Gastroesophageal sphincter (tissue), 4 donors: ENCODE measurements around the gene PRXL2A. TPM values are rescaled to one million over a fixed set of nuclear protein-coding genes. Genes with fewer than 3 reads are reported as not detected.
A peak's percentile ranks its signal among the peaks of the same experiment; 100 is the strongest.
"Not testable (repeated sequence)": the region's sequence is repeated elsewhere in the genome, so short reads cannot be mapped to it uniquely, and the experiment has no call there.

Source experiments
- ATAC-seq: fragments of 150-250 bp; one replicate; pipeline ENCODE4 v1.9.1; 2016; ENCODE audit warnings: mild to moderate bottlenecking, moderate library complexity
- H3K27ac ChIP-seq, 4 donors: fragments of 200-600 bp; sonication (generic) in 3 of 4; 1 replicate in 3 of 4; 2 replicates in 1 of 4; pipeline ENCODE4 v1.5.1; 2016 to 2019
- H3K27me3 ChIP-seq: fragments of 200-600 bp; sonication (generic); one replicate; pipeline ENCODE4 v1.5.1; 2019
- H3K36me3 ChIP-seq, 2 donors: fragments of 200-600 bp; sonication (generic); one replicate each; pipeline ENCODE4 v1.5.1; 2019; ENCODE audit warnings: control low read depth in 1 of 2
- H3K4me1 ChIP-seq, 3 donors: fragments of 200-600 bp; sonication (generic); 1 replicate in 2 of 3; 2 replicates in 1 of 3; pipeline ENCODE4 v1.5.1; 2016 to 2019; ENCODE audit warnings: control low read depth in 2 of 3
- H3K4me3 ChIP-seq, 2 donors: fragments of 200-600 bp; sonication (generic); one replicate each; pipeline ENCODE4 v1.5.1; 2019; ENCODE audit warnings: mild to moderate bottlenecking in 1 of 2, moderate library complexity in 1 of 2
- H3K9me3 ChIP-seq, 3 donors: fragments of 200-600 bp; sonication (generic); one replicate each; pipeline ENCODE4 v1.5.1; 2017 to 2019; ENCODE audit warnings: control low read depth in 2 of 3
- EP300 ChIP-seq: sonication (generic); formaldehyde crosslinking; IDR thresholded peaks from one replicate; pipeline ENCODE4 v1.6.1; 2017; ENCODE audit warnings: antibody characterized with exemption, mild to moderate bottlenecking
- POLR2A ChIP-seq, 2 donors: fragments of 450-650 bp; IDR thresholded peaks; one replicate each; pipeline ENCODE4 v1.6.1; 2017; ENCODE audit warnings: antibody characterized with exemption in 2 of 2, mild to moderate bottlenecking in 2 of 2, moderate library complexity in 1 of 2
- POLR2AphosphoS5 ChIP-seq: sonication (generic); formaldehyde crosslinking; IDR thresholded peaks from one replicate; pipeline ENCODE4 v1.6.1; 2017; ENCODE audit warnings: antibody characterized with exemption
- WGBS, 2 donors: methylation state at CpG; one replicate each; pipeline ENCODE4 v1.1.5; 2018; ENCODE audit warnings: low coverage in 1 of 2; 5-methylcytosine and 5-hydroxymethylcytosine counted together
- total RNA-seq, 4 donors: library from RNA; depleted of rRNA; stranded (reverse); fragments of >200 nt; gene quantifications; one replicate each; pipeline ENCODE4 v1.1.0, GENCODE V29; 2016
- TF ChIP-seq, protein P1 (sequence below), 4 experiments: fragments of 200-600 bp in 2 of 4; fragments of 450-650 bp in 2 of 4; sonication (generic) in 1 of 4; IDR thresholded peaks; one replicate each; pipeline ENCODE4 v1.5.1; 2017 to 2019; ENCODE audit warnings: antibody characterized with exemption in 4 of 4, mild to moderate bottlenecking in 2 of 4, moderate library complexity in 2 of 4

The PRXL2A gene
- total RNA-seq, 4 donors from 2014 or later = 26.4 to 29.4 (median 26.6) TPM

DNA sequence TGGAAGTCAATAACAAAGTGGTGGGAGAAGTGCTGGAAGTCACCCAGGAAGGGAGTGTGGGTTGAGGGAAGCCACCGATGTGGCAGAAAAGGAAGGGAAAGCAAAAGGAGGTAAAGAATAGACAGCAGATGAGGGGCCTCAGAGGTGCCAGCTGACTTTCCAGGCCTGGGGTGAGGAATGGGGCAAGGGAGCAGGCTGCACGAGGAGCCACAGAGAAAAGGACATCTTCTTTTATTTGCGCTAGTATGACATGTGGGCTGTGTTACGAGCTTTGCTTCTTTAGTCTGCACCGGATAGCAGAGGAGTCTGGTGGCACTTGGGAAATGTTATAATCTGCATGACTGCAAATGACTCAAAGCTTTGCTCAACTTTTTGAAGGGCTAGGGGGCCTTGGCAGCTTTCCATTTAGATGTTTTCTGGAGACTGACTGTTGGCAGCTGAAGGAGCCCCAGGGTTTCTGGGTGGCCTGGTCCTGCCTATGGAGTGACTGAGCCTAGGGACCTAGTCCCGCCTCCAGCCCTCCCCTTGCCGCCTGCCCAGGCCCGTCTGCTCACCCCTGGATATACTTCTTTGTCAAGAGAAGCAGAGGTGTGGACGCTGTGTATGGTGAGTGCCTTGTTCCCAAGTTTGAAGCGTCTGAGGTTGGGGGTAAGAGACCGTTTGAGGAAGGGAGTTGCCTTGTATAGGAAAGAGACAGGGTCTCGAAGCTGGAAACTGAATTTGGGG, 5.1 kb downstream of the PRXL2A start:
- ATAC-seq = peak; percentile 22
- Histone ChIP-seq H3K4me1 (peaks cover 0 to 80% (median 14%) of the 10 kb centered on the region in 3 donors), H3K27ac (peak overlapping the region in 3 of 4 donors; percentile 35 to 65 (median 39)), H3K9me3 (no peaks in the 10 kb centered on the region), H3K27me3 (peaks cover 4% of the 10 kb centered on the region), H3K4me3 (no peak overlapping the region), H3K36me3 (no peaks in the 10 kb centered on the region)
- 78 to 93% methylated on average over 4 to 6 of the region's 12 CpGs for WGBS, 2 donors
- no peak for TF ChIP-seq POLR2AphosphoS5
- TF ChIP-seq POLR2A (IDR thresholded peaks at IDR 0.05) = no peak
- TF ChIP-seq EP300 = no peak
- TF ChIP-seq, protein P1, sequence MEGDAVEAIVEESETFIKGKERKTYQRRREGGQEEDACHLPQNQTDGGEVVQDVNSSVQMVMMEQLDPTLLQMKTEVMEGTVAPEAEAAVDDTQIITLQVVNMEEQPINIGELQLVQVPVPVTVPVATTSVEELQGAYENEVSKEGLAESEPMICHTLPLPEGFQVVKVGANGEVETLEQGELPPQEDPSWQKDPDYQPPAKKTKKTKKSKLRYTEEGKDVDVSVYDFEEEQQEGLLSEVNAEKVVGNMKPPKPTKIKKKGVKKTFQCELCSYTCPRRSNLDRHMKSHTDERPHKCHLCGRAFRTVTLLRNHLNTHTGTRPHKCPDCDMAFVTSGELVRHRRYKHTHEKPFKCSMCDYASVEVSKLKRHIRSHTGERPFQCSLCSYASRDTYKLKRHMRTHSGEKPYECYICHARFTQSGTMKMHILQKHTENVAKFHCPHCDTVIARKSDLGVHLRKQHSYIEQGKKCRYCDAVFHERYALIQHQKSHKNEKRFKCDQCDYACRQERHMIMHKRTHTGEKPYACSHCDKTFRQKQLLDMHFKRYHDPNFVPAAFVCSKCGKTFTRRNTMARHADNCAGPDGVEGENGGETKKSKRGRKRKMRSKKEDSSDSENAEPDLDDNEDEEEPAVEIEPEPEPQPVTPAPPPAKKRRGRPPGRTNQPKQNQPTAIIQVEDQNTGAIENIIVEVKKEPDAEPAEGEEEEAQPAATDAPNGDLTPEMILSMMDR (IDR thresholded peaks at IDR 0.05) = no peak

DNA sequence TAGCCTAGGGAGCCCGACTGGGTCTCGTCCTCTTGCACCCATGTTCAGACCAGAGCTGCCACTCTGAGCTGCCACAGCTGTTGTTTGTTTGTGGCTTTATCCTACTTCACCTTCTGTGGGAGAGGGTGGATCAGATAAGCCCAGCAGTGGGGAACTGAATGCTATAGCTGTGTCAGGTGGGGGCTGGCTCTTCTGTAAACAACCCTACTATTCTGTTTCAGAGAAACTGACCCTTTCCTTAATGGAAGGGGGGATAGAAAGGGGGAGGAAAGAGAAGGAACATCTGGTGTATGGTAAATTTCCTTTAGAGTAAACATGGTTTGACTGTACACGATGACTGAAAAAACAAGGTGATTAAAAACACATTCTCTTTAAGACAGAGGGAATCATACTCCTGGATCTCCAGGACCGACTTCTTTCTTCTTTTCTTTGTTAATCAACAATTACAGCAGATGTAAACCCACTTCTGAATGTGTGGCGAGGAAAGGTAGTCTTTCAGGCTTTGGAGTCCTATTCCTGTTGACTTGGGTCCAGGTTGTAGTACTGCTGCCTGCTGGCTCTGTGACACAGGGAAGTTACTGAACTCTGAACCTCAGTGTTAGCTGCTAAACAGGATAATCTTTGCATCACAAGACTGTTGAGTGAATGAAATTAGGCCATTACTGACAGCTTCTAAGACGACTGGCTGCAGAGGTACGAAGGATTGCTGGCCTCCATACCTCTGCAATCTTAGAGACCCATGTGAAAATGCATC, 6.0 kb downstream of the PRXL2A start:
- no peak for ATAC-seq
- H3K27ac ChIP-seq = peak overlapping the region in 3 of 4 donors; percentile 35 to 65 (median 39)
- H3K36me3 ChIP-seq = no peaks in the 10 kb centered on the region
- WGBS, 2 donors = 68% methylated on average over 6 to 7 of the region's 7 CpGs
- no peaks in the 10 kb centered on the region for H3K9me3 ChIP-seq
- TF ChIP-seq, protein P1 (IDR thresholded peaks at IDR 0.05) = no peak
- TF ChIP-seq POLR2AphosphoS5 (no peak), POLR2A (IDR thresholded peaks at IDR 0.05) (no peak), EP300 (no peak)
- H3K27me3 ChIP-seq = no peaks in the 10 kb centered on the region
- peaks cover 0 to 71% (median 14%) of the 10 kb centered on the region in 3 donors for H3K4me1 ChIP-seq
- H3K4me3 ChIP-seq = no peak overlapping the region

DNA sequence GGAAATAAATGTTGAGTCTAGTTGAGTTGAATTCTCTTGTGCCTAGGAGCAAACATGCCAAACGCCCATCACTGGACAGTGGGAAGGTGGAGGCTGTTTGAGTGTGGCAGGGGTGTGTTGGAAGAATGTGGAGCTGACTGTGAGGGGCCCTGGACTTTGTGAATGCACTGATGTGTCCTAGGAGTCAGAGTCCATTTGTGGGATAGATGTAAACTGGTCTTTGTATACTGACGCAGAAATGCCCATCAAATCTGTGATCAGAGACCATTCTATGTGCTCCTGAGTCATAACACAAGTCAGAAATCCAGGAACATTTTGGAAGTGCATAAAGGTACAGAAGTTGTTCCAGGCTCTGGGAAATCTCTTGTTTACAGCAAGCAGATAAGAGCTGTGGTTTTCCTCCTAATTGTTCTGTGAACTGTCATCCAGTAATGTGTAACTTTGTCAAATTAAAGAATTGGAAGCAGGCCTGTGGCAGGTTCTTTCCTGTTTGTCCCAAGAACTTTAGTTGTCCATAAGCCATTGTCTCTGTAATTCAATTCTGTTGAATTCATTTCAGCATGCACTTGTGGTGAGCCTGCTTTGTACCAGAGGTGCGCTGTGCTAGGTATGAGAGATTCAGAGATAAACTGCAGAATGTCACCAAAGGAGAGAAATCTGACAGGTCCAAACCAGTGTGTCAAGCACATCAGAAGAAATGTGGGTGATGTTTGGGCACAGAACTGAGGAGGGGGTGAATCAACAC, 7.6 kb downstream of the PRXL2A start:
- H3K4me3 ChIP-seq = no peak overlapping the region
- no peaks in the 10 kb centered on the region for H3K27me3 ChIP-seq
- H3K9me3 ChIP-seq = no peaks in the 10 kb centered on the region
- peak overlapping the region in 3 of 4 donors; percentile 29 to 65 (median 57) for H3K27ac ChIP-seq
- peaks cover 0 to 55% (median 9%) of the 10 kb centered on the region in 3 donors for H3K4me1 ChIP-seq
- TF ChIP-seq POLR2A (IDR thresholded peaks at IDR 0.05) (no peak), POLR2AphosphoS5 (no peak), EP300 (no peak)
- TF ChIP-seq, protein P1 (IDR thresholded peaks at IDR 0.05) = no peak
- WGBS, 2 donors = 50 to 86% methylated on average over 1 to 3 of the region's 3 CpGs
- peaks cover 0 to 10% of the 10 kb centered on the region in 2 donors for H3K36me3 ChIP-seq
- no peak for ATAC-seq

DNA sequence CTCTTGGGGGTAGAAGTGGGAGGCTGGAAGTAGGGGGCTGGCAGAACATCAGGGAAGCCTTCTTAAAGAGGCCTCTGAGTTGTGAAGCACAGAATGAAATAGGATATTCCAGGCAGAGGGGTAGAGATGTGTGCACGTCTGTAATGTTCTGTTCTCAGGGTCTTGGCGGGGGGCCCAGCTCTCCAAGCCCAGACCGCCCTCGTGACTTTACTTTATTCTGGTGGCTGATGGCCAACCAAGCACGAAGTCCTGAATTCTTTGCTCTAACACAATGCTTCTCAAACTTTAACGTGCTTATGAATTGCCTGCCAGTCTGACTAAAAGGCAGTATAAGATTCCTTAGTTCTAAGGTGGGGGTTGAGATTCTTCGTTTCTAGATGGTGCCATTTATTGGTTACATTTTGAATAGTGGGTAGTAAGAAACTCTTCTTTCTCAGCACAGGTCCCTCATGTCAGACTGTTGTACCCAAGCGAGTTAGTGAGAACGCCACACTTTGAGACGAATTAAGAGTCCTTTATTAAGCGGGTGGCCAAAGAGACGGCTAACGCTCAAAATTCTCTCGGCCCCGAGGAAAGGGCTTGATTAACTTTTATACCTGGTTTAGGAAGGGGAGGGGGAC, 8.2 kb downstream of the PRXL2A start:
- Histone ChIP-seq H3K27me3 (no peaks in the 10 kb centered on the region), H3K4me3 (no peak overlapping the region), H3K27ac (peak overlapping the region in 3 of 4 donors; percentile 29 to 65 (median 57)), H3K36me3 (peaks cover 0 to 15% of the 10 kb centered on the region in 2 donors), H3K9me3 (no peaks in the 10 kb centered on the region), H3K4me1 (peaks cover 0 to 48% (median 9%) of the 10 kb centered on the region in 3 donors)
- peak; percentile 52 for ATAC-seq
- TF ChIP-seq, protein P1 (IDR thresholded peaks at IDR 0.05) = no peak
- TF ChIP-seq POLR2AphosphoS5 (no peak), EP300 (no peak), POLR2A (IDR thresholded peaks at IDR 0.05) (no peak)
- WGBS, 2 donors = 41 to 56% methylated on average over 10 to 15 of the region's 15 CpGs

DNA sequence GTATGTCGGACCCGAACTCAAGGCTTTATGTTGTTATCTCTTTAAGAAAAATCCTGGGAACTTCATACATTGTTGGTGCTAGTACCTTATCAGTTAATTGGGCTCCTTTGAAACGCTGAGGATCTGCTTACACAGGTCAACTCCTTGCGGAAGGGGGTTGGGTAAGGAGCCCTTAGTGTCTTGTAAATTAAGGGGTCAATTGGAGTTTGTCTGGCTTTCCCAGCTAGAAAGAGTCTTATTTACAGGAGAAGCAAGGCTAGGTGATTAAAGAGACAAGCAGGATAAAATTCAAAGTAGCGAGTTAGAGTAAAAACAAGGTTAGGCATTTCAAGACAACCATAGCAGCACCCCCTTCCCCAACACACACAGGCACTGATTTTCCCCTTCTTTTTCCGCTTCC, 8.9 kb downstream of the PRXL2A start:
- not testable (repeated sequence) for H3K4me3 ChIP-seq, ATAC-seq, H3K27ac ChIP-seq, H3K9me3 ChIP-seq, H3K27me3 ChIP-seq
- 81 to 83% methylated on average over 6 of the region's 6 CpGs for WGBS, 2 donors
- Histone ChIP-seq H3K4me1 (peaks cover 0 to 47% (median 9%) of the 10 kb centered on the region in 3 donors), H3K36me3 (peaks cover 0 to 17% of the 10 kb centered on the region in 2 donors)
